ENCODE data around the gene ASB18. TPM values are rescaled to one million over a fixed set of nuclear protein-coding genes. Genes with fewer than 3 reads are reported as not detected.

ASB18 gene
- total and polyA plus RNA-seq, 2 of the 8 experiments (the other 6 are each of a cell fraction or from before 2014, with no cell fraction given) = not detected

GRCh38 chr2:236173036-236173728, 91.0 kb downstream of the ASB18 start:
- peak overlapping the region; percentile 95; the same call in 1 of the 2 replicates for H2BK20ac ChIP-seq (ENCODE audit: low read length)
- H2BK12ac ChIP-seq (ENCODE audit: low read depth, low read length) = peak overlapping the region; percentile 68; the same call in 1 of the 2 replicates
- no peak overlapping the region for H4K91ac ChIP-seq (replicated peaks; ENCODE audit: insufficient read length, low read length)
- H3K4me2 ChIP-seq (ENCODE audit: insufficient read depth in 1 of 2, low read depth in 2 of 2, low read length in 2 of 2) = peak overlapping the region; percentile 56 to 59
- no peak overlapping the region for H3K23ac ChIP-seq (ENCODE audit: insufficient read length)
- FAIRE-seq (no peak), DNase-seq (ENCODE audit: low read depth in 1 of 2, low spot score in 2 of 2) (peak in 1 of 2 experiments; percentile 65)
- peaks cover 22 to 62% (median 36%) of the 10 kb centered on the region in 4 experiments for H3K4me1 ChIP-seq (replicated peaks in 1 of 4; ENCODE audit: control insufficient read depth in 3 of 4, insufficient read depth in 4 of 4, low read length in 3 of 4)
- peak overlapping the region; percentile 65; the same call in 1 of the 2 replicates for H3K18ac ChIP-seq (ENCODE audit: extremely low read depth, low read length)
- no peak overlapping the region for H2BK120ac ChIP-seq (replicated peaks; ENCODE audit: low read depth, low read length)
- no peak overlapping the region for H4K5ac ChIP-seq (ENCODE audit: insufficient read length, low read depth, low read length)
- peaks cover 77 to 95% (median 88%) of the 10 kb centered on the region in 4 experiments for H3K27me3 ChIP-seq (replicated peaks in 1 of 4; ENCODE audit: control insufficient read depth in 3 of 4, extremely low read depth in 1 of 4, insufficient read depth in 3 of 4, low read length in 3 of 4)
- H3K14ac ChIP-seq (ENCODE audit: insufficient read length) = no peak overlapping the region
- no peak overlapping the region for H3K9ac ChIP-seq (replicated peaks in 1 of 4; ENCODE audit: extremely low read depth in 1 of 4, low read depth in 3 of 4, low read length in 3 of 4)
- H2AFZ ChIP-seq (ENCODE audit: low read length) = no peak overlapping the region
- H3K4me3 ChIP-seq (ENCODE audit: extremely low read depth in 1 of 4, insufficient read depth in 2 of 4, low read depth in 3 of 4, low read length in 4 of 4) = peak overlapping the region in 2 of 4 experiments; percentile 6 to 46; a peak in 5 of 8 replicates
- no peak overlapping the region for H2BK15ac ChIP-seq (ENCODE audit: low read length)
- H4K8ac ChIP-seq (ENCODE audit: extremely low read depth, insufficient read depth, low read length) = no peak overlapping the region
- WGBS, 2 experiments (ENCODE audit: extremely low coverage in 1 of 2, insufficient coverage in 1 of 2, insufficient read length in 1 of 2, insufficient replicate concordance in 2 of 2, low coverage in 1 of 2, low lambda C conversion rate in 2 of 2, missing lambda C conversion rate in 1 of 2) = 7% methylated on average over 35 of the region's 62 CpGs; no CpG with 5 or more reads in 1 of the 2 experiments
- POLR2A ChIA-PET (ENCODE audit: partially characterized antibody) = interaction anchor here (0.9 to 1.5 kb wide), 2 partner anchors 10 to 12 kb away, joined by 3 to 4 read pairs; no protein-coding TSS in a partner anchor
- peaks cover 17 to 20% of the 10 kb centered on the region in 2 experiments for H4K20me1 ChIP-seq (replicated peaks in 1 of 2; ENCODE audit: control insufficient read depth in 1 of 2, insufficient read depth in 2 of 2, low read length in 2 of 2)
- no peaks in the 10 kb centered on the region for H3K79me2 ChIP-seq (ENCODE audit: control insufficient read depth in 1 of 2, insufficient read depth in 2 of 2, low read length in 2 of 2)
- no peak overlapping the region for H3K27ac ChIP-seq (ENCODE audit: low read depth, low read length)
- peaks cover 6% of the 10 kb centered on the region; the same call in 1 of the 2 replicates for H3K23me2 ChIP-seq (ENCODE audit: low read depth, low read length)
- H3K36me3 ChIP-seq (ENCODE audit: control insufficient read depth in 2 of 4, insufficient read depth in 4 of 4, low read length in 3 of 4) = peaks cover 0 to 2% (median 0%) of the 10 kb centered on the region in 4 experiments; a peak in 1 of 8 replicates
- H3K56ac ChIP-seq (replicated peaks; ENCODE audit: insufficient read length, low read depth, low read length) = no peak overlapping the region
- H3K79me1 ChIP-seq (ENCODE audit: low read depth, low read length) = no peaks in the 10 kb centered on the region
- CTCF ChIA-PET (ENCODE audit: partially characterized antibody) = interaction anchor here (1.8 to 3.1 kb wide), 2 partner anchors 8 to 30 kb away, joined by 6 to 18 read pairs; no protein-coding TSS in a partner anchor
- H3K9me3 ChIP-seq (ENCODE audit: insufficient read depth in 2 of 2, low read depth in 1 of 2, low read length in 1 of 2) = no peaks in the 10 kb centered on the region
- H3K4ac ChIP-seq (replicated peaks; ENCODE audit: insufficient read length, low read depth, low read length) = no peak overlapping the region
- no peak overlapping the region for H2AK5ac ChIP-seq (ENCODE audit: low read depth, low read length)
- no peak overlapping the region for H2BK5ac ChIP-seq (ENCODE audit: low read depth, low read length)
- TF ChIP-seq POLR2A (IDR thresholded peaks at IDR 0.05; ENCODE audit: control extremely low read depth in 1 of 2, low read depth in 2 of 2, low read length in 2 of 2) = no peak
- TF ChIP-seq TCF12 (IDR thresholded peaks at IDR 0.05; ENCODE audit: low read depth, low read length) = no peak
- no peak for TF ChIP-seq PHF8 (conservative IDR thresholded peaks at IDR 0.05; ENCODE audit: low read depth, low read length)
- TF ChIP-seq CTCF (IDR thresholded peaks at IDR 0.05; ENCODE audit: control extremely low read depth in 1 of 3, insufficient read depth in 1 of 3, low read depth in 1 of 3, low read length in 3 of 3) = no peak
- TF ChIP-seq POU5F1 (IDR thresholded peaks at IDR 0.05; ENCODE audit: low read depth, low read length) = no peak
- no peak for TF ChIP-seq BACH1 (IDR thresholded peaks at IDR 0.05; ENCODE audit: low read length)
- no peak for TF ChIP-seq YY1 (IDR thresholded peaks at IDR 0.05; ENCODE audit: low read depth, low read length)
- peak; percentile 84 for TF ChIP-seq SUZ12 (IDR thresholded peaks at IDR 0.05; ENCODE audit: low read length)
- TF ChIP-seq ATF3 (IDR thresholded peaks at IDR 0.05; ENCODE audit: insufficient read depth, low read depth, low read length) = no peak

Data from H1 (cell line).